K562 (cell line): ENCODE measurements around the gene RTL10. TPM values are rescaled to one million over a fixed set of nuclear protein-coding genes. Genes with fewer than 3 reads are reported as not detected.
A peak's percentile ranks its signal among the peaks of the same experiment; 100 is the strongest.

ENCODE experiments used
- ADNP ChIP-seq: fragments of 200-800 bp; sonication (Bioruptor generic); IDR thresholded peaks from 2 replicates; pipeline ENCODE4 v1.6.1; 2016; ENCODE audit warnings: missing genetic modification characterization, missing compliant biosample characterization
- CREB3L1 ChIP-seq: fragments of 450-650 bp; IDR thresholded peaks from 2 replicates; pipeline ENCODE4 v1.6.1; 2014; ENCODE audit warnings: low read depth, mild to moderate bottlenecking, moderate library complexity, borderline replicate concordance
- ELF2 ChIP-seq: fragments of 250-450 bp; sonication (Bioruptor Pico); IDR thresholded peaks from 2 replicates; pipeline ENCODE4 v1.5.0; 2021; ENCODE audit warnings: mild to moderate bottlenecking
- ETV6 ChIP-seq, 3 experiments: fragments of 150-350 bp in 1 of 3; sonication (generic) in 1 of 3; formaldehyde crosslinking in 1 of 3; IDR thresholded peaks; 2 replicates each; pipeline versions ENCODE4 v1.6.1 to v1.8.0; 2014 to 2022; ENCODE audit warnings: borderline replicate concordance in 2 of 3, low read depth in 2 of 3, antibody characterized with exemption in 1 of 3, low read length in 1 of 3, mild to moderate bottlenecking in 1 of 3, missing genetic modification reagents in 1 of 3
- FOXO4 ChIP-seq: fragments of 450-650 bp; formaldehyde crosslinking; IDR thresholded peaks from 2 replicates; pipeline ENCODE4 v1.4.0; 2020; ENCODE audit warnings: mild to moderate bottlenecking, moderate library complexity
- MAZ ChIP-seq, 2 experiments: fragments of 450-650 bp in 1 of 2; sonication (generic) in 1 of 2; formaldehyde crosslinking; IDR thresholded peaks in 1 of 2; conservative IDR thresholded peaks in 1 of 2; 2 replicates each; pipeline versions ENCODE4 v1.4.0 to v1.5.0; 2020; ENCODE audit warnings: mild to moderate bottlenecking in 1 of 2, missing genetic modification reagents in 1 of 2
- NFIC ChIP-seq: fragments of 450-650 bp; IDR thresholded peaks from 2 replicates; pipeline ENCODE4 v1.6.1; 2017; ENCODE audit warnings: mild to moderate bottlenecking, inconsistent platforms
- RBM39 ChIP-seq: fragments of 200-400 bp; formaldehyde crosslinking; optimal IDR thresholded peaks from 2 replicates; pipeline ENCODE3; 2018; ENCODE audit warnings: low read depth, low read length
- SMAD2 ChIP-seq: fragments of 150-350 bp; IDR thresholded peaks from 2 replicates; pipeline ENCODE4 v1.6.1; 2014; ENCODE audit warnings: low read depth, mild to moderate bottlenecking, low read length
- SRSF7 ChIP-seq: fragments of 200-400 bp; formaldehyde crosslinking; optimal IDR thresholded peaks from 2 replicates; pipeline ENCODE3; 2017; ENCODE audit warnings: mild to moderate bottlenecking, low read depth, low read length
- TCF7L2 ChIP-seq: fragments of 150-350 bp; IDR thresholded peaks from 2 replicates; pipeline ENCODE4 v1.6.1; 2016; ENCODE audit warnings: low read depth, mild to moderate bottlenecking, low read length, moderate library complexity
- ZBTB12 ChIP-seq: fragments of 250-450 bp; sonication (Bioruptor Pico); IDR thresholded peaks from 2 replicates; pipeline ENCODE4 v1.4.0; 2020
- ZNF561 ChIP-seq: fragments of 450-650 bp; formaldehyde crosslinking; conservative IDR thresholded peaks from 2 replicates; pipeline ENCODE4 v1.4.0; 2020; ENCODE audit warnings: mild to moderate bottlenecking, moderate library complexity
- polyA plus RNA-seq, 8 experiments: library from polyadenylated mRNA; depleted of rRNA in 4 of 8; stranded (reverse) in 5 of 8; unstranded in 3 of 8; fragments of >200 nt; fragmentation: Nextera tagmentation in 2 of 8; fragmentation: Illumina TruSeq in 1 of 8; extraction: Ambion mirVana in 2 of 8; extraction: Trizol in 1 of 8; gene quantifications; 2 replicates each; pipeline versions ENCODE4 v1.2.1 to v1.2.3, GENCODE V29; 2011 to 2014; ENCODE audit warnings: inconsistent platforms in 1 of 8, missing spikeins in 1 of 8
- total RNA-seq, 7 experiments: library from RNA; depleted of rRNA in 6 of 7; stranded (reverse); fragments of >200 nt in 6 of 7; fragmentation: Illumina TruSeq in 2 of 7; extraction: Trizol in 2 of 7; gene quantifications; 2 replicates each; pipeline versions ENCODE4 v1.2.1 to v1.2.3, GENCODE V29; 2011 to 2021; ENCODE audit warnings: low replicate concordance in 1 of 7
- TF ChIP-seq, protein P1 (sequence below): sonication (generic); formaldehyde crosslinking; IDR thresholded peaks from 2 replicates; pipeline ENCODE4 v1.8.0; 2022; ENCODE audit warnings: mild to moderate bottlenecking, missing genetic modification reagents
- TF ChIP-seq, protein P2 (sequence below): fragments of 250-450 bp; sonication (Bioruptor Pico); IDR thresholded peaks from 2 replicates; pipeline ENCODE4 v1.5.0; 2021
- TF ChIP-seq, protein P3 (sequence below): IDR thresholded peaks from 2 replicates; pipeline ENCODE4 v1.6.1; 2016; ENCODE audit warnings: missing genetic modification characterization, missing compliant biosample characterization

The RTL10 gene
- total and polyA plus RNA-seq, 9 of the 15 experiments (the other 6 are each of a cell fraction or from before 2014, with no cell fraction given): 19.8 to 75.5 (median 32.5) TPM

GRCh38 chr22:19855504-19856409 lies 1.1 kb upstream of the RTL10 start (continued):
- TF ChIP-seq ZBTB12 (CRISPR knock-in tag) (no peak; the same call in 1 of the 2 replicates), SRSF7 (no peak), NFIC (no peak), CREB3L1 (no peak), ETV6 (IDR thresholded peaks at IDR 0.05; ENCODE audit: borderline replicate concordance in 1 of 2, low read depth in 2 of 2, low read length in 1 of 2) (no peak), ETV6 (CRISPR knock-in tag; IDR thresholded peaks at IDR 0.05; ENCODE audit: borderline replicate concordance) (no peak), ZNF561 (0 out of 2 replicates have a peak, but pooled peaks have one; percentile 27), FOXO4 (CRISPR knock-in tag) (peak; percentile 17; the same call in 1 of the 2 replicates), SMAD2 (no peak), RBM39 (no peak), TCF7L2 (no peak), ADNP (tag) (no peak), ELF2 (CRISPR knock-in tag) (no peak), MAZ (CRISPR knock-in tag; conservative IDR thresholded peaks at IDR 0.05 in 1 of 2, IDR thresholded peaks at IDR 0.05 in 1 of 2) (peak in 1 of 2 experiments; percentile 65; a peak in 1 of 4 replicates)
- TF ChIP-seq, protein P1, sequence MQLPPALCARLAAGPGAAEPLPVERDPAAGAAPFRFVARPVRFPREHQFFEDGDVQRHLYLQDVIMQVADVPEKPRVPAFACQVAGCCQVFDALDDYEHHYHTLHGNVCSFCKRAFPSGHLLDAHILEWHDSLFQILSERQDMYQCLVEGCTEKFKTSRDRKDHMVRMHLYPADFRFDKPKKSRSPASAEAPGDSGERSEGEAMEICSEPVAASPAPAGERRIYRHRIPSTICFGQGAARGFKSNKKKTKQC (CRISPR knock-in tag): no peak
- TF ChIP-seq, protein P2, sequence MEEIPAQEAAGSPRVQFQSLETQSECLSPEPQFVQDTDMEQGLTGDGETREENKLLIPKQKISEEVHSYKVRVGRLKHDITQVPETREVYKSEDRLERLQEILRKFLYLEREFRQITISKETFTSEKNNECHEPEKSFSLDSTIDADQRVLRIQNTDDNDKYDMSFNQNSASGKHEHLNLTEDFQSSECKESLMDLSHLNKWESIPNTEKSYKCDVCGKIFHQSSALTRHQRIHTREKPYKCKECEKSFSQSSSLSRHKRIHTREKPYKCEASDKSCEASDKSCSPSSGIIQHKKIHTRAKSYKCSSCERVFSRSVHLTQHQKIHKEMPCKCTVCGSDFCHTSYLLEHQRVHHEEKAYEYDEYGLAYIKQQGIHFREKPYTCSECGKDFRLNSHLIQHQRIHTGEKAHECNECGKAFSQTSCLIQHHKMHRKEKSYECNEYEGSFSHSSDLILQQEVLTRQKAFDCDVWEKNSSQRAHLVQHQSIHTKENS (CRISPR knock-in tag): no peak
- TF ChIP-seq, protein P3, sequence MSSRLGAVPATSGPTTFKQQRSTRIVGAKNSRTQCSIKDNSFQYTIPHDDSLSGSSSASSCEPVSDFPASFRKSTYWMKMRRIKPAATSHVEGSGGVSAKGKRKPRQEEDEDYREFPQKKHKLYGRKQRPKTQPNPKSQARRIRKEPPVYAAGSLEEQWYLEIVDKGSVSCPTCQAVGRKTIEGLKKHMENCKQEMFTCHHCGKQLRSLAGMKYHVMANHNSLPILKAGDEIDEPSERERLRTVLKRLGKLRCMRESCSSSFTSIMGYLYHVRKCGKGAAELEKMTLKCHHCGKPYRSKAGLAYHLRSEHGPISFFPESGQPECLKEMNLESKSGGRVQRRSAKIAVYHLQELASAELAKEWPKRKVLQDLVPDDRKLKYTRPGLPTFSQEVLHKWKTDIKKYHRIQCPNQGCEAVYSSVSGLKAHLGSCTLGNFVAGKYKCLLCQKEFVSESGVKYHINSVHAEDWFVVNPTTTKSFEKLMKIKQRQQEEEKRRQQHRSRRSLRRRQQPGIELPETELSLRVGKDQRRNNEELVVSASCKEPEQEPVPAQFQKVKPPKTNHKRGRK: no peak
